HL-60/S4 treated with retinoic acid at 250 ng/mL for 4 days and 3 days (cell line): ENCODE results near the gene F10.
"Not testable (repeated sequence)": the region's sequence is repeated elsewhere in the genome, so short reads cannot be mapped to it uniquely, and the experiment has no call there.

Experiments
- in situ Hi-C: fragments of 300-500 bp; cut with MboI; formaldehyde crosslinking; loops from 2 replicates; pipeline ENCODE4 v1.7.0; 2022; ENCODE audit warnings: low sequenced_read_pairs

Gene F10

GRCh38 chr13:113098162-113098732 lies 24.4 kb upstream of the F10 start:
- in situ Hi-C loops, result no loop called here

GRCh38 chr13:113099142-113099541 lies 23.5 kb upstream of the F10 start:
- in situ Hi-C loops, result no loop called here

GRCh38 chr13:113102302-113102701 lies 20.3 kb upstream of the F10 start:
- in situ Hi-C loops, result not testable (repeated sequence)

DNA sequence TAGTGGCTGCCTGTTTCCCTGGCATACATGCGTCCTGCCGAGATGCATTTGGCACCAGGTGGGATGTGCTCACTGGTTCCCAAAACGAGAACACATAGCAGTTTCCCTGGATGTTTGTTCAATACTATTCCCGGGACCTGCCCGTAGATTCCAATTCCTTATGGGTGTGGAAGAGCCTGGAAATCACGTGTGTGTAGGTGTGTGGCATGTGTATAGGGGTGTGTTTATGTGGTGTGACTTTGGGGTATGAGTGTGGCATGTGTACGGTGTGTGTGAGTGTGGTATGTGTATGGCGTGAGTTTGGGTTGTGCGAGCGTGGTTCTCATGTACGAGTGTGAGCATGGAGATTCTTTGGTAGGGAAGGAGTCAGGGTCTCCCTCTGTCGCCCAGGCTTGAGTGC lies 19.9 kb upstream of the F10 start:
- in situ Hi-C loops, result no loop called here

DNA sequence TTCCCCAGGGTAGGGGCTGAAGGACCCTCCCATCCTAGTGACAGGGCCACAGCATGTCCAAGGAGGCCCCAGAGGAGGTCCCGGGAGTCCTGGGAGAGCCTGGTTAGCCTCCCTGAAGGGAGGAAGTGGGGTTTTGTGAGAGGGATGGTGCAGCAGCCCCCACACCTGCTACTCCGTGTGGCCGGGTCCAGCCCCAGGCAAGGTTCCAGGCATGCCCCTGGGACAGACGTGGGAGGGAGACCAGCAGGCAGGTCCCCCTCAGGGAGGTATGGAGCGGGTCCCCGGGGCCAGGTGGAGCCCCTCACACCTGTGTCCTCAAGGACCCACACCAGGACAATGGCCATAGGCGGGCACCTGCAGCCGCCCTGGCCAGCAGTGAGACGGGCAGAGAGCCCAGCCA lies 19.0 kb upstream of the F10 start:
- in situ Hi-C loops, result no loop called here

DNA sequence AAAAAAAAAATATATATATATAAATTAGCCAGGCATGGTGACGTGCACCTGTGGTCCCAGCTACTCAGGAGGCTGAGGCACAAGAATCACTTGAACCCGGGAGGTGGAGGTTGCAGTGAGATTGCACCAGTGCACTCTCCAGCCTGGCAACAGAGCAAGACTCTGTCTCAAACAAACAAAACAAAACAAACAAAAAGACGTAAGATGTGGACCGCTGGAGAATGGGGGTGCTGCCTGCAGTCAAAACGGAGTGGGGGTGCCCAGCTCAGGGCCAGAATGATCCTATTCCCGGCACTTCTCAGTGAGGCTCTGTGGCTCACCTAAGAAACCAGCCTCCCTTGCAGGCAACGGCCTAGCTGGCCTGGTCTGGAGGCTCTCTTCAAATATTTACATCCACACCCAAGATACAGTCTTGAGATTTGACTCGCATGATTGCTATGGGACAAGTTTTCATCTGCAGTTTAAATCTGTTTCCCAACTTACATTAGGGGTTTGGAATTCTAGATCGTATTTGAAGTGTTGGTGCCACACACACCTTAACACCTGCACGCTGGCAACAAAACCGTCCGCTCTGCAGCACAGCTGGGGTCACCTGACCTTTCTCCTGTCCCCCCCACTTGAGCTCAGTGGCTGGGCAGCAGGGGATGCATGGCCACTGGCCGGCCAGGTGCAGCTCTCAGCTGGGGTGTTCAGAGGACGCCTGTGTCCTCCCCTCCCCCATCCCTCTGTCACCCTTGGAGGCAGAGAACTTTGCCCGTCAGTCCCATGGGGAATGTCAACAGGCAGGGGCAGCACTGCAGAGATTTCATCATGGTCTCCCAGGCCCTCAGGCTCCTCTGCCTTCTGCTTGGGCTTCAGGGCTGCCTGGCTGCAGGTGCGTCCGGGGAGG lies 17.3 kb upstream of the F10 start, which contains the start of gene F7:
Gene F7 (plus strand): TSS at position 760 of the 889 bp plus-strand sequence. CDS start 51 bp downstream, at position 811.
- in situ Hi-C loops, result no loop called here

DNA sequence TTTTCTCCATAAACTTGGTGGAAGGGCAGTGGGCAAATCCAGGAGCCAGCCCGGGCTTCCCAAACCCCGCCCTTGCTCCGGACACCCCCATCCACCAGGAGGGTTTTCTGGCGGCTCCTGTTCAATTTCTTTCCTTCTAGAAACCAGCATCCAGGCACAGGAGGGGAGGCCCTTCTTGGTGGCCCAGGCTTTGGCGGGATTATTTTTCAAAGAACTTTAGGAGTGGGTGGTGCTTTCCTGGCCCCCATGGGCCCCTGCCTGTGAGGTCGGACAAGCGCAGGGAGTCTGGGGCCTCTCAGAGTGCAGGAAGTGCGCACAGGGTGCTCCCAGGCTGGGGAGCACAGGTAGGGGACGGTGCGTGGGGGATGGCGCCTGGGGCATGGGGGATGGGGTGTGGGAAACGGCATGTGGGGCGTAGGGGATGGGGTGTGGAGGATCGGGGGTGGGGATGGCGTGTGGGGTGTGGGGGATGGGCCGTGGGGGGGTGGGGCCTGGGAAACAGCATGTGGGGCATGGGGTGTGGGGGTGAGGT lies 16.6 kb upstream of the F10 start:
- in situ Hi-C loops, result no loop called here

DNA sequence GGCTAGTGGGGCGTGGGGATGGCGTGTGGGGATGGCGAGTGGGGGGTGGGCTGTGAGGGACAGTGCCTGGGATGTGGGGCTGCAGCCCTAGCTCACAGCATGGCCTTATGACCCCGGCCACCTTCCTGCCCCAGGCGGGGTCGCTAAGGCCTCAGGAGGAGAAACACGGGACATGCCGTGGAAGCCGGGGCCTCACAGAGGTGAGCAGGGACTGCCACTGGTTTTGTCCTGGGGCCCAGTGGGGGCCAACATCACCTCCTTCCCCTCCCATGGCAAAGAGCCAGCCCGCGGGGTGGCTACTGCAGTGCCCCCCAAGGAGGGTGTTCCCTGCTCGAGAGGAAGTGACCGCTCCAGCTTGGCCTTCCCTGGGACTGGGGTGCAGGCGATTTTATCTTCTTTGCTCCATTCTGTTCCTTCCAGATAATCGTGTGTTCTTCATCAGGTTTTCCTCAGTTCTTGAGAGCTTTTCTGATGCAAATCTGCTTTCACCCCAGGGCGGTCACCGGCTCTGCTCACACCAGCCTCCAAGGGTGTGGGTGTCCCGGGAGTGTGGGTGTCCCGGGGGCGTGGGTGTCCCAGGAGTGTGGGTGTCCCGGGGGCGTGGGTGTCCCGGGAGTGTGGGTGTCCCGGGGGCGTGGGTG lies 15.8 kb upstream of the F10 start:
- in situ Hi-C loops, result no loop called here

DNA sequence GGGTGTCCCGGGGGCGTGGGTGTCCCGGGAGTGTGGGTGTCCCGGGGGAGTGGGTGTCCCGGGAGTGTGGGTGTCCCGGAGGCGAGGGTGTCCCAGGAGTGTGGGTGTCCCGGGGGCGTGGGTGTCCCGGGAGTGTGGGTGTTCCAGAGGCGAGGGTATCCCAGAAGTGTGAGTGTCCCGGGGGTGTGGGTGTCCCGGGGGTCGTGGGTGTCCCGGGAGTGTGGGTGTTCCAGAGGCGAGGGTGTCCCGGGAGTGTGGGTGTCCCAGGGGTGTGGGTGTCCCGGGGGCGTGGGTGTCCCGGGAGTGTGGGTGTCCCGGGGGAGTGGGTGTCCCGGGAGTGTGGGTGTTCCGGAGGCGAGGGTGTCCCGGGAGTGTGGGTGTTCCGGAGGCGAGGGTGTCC lies 14.1 kb upstream of the F10 start:
- in situ Hi-C loops, result not testable (repeated sequence)

GRCh38 chr13:113109151-113110047 lies 13.2 kb upstream of the F10 start:
- in situ Hi-C loops, result no loop called here

DNA sequence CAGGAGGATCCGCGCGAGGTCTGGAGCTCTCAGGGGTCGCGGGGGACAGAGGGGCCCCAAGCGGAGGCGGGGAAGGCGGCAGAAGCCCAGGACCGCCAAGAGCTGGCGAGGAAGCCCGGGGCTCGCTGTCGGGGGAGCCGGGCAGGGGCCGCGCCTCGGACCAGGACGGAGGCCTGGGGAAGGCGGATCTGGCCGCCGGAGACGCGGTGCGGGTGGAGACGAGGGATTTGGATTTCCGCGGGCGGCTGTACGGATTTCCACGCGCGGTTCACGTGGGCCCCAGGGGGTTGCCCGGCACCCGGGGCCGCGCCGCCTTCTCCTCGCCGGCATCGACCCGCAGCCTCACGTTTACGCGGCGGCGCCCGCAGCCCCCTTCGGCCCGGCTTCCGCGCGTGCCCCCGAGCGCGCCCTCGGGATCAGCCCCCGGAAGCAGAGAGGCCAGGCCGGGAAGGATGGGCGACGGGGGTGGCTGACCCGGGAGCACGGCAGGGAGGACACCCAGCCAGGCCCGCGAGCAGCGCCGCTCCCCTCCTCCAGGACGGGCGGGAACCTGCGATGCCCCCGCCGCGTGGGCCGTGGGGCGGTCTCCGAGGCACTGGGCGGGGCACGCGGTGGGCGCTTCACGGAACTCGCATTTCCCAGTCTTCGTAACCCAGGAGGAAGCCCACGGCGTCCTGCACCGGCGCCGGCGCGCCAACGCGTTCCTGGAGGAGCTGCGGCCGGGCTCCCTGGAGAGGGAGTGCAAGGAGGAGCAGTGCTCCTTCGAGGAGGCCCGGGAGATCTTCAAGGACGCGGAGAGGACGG lies 12.3 kb upstream of the F10 start:
- in situ Hi-C loops, result no loop called here

DNA sequence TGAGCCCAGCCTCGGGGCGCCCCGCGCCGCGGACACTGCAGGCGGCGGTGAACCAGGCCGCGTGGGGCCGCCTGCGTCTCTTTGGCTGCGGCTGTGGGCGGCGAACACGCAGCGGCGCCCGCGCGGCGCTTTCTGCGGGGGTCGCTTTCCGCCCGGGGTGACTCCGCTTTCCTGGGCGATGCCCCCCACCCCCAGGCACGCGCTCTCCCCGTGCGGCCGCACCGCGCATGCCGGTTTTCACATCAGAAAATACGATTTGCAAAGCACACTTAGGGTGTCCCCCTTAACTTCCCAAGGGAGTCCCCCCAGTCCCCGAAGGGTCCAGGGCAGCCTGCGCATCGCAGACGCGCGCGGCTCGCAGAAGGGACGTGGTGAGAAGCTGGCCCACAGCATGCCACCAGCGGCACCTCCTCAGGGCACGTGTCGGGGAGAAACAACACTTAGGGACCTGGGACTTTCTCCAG lies 11.7 kb upstream of the F10 start:
- in situ Hi-C loops, result no loop called here

DNA sequence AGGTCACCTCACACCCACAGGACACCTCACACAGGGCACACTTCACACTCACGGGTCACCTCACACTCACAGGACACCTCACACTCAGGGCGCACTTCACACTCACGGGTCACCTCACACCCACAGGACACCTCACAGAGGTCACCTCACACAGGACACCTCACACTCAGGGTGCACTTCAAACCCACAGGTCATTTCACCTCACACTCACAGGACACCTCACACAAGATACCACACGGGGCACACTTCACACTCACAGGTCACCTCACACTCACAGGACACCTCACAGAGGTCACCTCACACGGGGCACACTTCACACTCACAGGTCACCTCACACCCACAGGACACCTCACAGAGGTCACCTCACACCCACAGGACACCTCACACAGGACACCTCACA lies 10.8 kb upstream of the F10 start:
- in situ Hi-C loops, result not testable (repeated sequence)

GRCh38 chr13:113112475-113112874 lies 10.1 kb upstream of the F10 start:
- in situ Hi-C loops, result not testable (repeated sequence)

DNA sequence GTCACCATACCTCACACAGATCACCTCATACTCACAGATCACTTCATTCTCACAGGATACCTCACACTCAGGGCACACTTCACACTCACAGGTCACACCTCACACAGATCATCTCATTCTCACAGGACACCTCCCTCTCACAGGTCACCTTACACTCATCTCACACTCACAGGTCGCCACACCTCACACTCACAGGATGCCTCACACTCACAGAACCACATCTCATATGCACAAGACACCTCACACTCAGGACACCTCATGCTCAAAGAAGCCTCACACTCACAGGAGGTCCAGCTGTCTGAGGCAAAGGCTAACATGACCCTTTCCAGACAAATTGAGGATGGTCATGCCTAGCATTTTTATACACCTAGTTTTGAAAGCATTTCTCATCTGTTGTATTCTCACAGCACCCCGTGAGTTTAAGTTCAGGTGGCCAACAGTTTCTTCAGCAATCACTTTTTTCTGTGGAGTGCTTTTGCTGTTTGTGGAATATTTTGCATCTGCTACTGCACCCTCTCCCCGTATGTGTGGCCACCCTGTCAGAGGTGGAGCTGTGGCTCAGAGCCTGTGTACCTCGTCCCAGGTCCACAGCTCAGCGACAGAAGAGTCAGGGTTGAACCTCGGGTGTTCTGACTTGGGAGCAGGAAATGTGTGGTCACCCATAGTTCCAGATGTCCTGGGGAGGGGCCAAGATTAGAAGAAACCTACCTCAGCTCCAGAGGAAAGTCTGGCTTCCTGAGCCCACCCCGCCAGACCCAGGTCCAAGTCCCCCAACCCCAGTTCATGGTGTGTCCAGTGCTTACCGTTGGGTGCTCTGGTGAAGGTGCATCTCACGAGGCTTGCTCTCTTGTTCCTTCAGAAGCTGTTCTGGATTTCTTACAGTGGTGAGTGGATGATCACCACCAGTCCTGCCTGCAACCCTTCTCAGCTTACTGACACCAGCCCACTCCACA lies 9.4 kb upstream of the F10 start:
- in situ Hi-C loops, result no loop called here

DNA sequence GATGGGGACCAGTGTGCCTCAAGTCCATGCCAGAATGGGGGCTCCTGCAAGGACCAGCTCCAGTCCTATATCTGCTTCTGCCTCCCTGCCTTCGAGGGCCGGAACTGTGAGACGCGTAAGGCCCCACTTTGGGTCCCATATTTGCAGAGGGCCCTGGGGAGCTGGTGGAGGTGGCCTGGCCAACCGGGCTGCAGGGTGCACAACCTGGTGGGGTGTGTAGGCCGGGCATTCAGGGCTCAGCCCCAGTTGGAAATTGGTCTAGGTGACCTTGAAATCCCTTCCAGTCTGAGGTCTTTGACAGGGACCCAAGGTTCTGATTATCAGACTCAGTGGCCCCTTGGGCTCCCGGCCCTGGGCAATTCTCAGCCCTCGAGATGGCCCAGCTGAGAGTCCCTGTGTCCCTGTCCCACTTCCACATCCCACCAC lies 8.7 kb upstream of the F10 start:
- in situ Hi-C loops, result no loop called here

GRCh38 chr13:113114511-113115362 lies 7.9 kb upstream of the F10 start:
- in situ Hi-C loops, result no loop called here
